Bronchial epithelial cell (primary cell): ENCODE results near the gene FRMD4A. TPM values are rescaled to one million over a fixed set of nuclear protein-coding genes. Genes with fewer than 3 reads are reported as not detected.

ENCODE experiments used
- DNase-seq: peaks from one replicate; pipeline ENCODE4 v3.0.0-alpha.2; 2010; ENCODE audit warnings: low read depth
- FAIRE-seq: peaks from 2 replicates; lab custom pipeline; 2011; peaks lifted over from hg19 to GRCh38; lab: Jason Lieb, UNC
- H3K27me3 ChIP-seq: 2 replicates; pipeline ENCODE4 v1.5.1; 2011; ENCODE audit warnings: low read length; ENCODE audit not compliant: control insufficient read depth, insufficient read depth
- H3K36me3 ChIP-seq: 2 replicates; pipeline ENCODE4 v1.5.1; 2011; ENCODE audit warnings: low read length; ENCODE audit not compliant: control insufficient read depth, insufficient read depth
- H3K4me3 ChIP-seq: 2 replicates; pipeline ENCODE4 v1.5.1; 2011; ENCODE audit warnings: mild to moderate bottlenecking, low read depth, low read length, control low read depth
- CTCF ChIP-seq: IDR thresholded peaks from 2 replicates; pipeline ENCODE4 v1.5.1; 2011; ENCODE audit warnings: mild to moderate bottlenecking, moderate library complexity, low read length, control low read depth, inconsistent platforms; ENCODE audit not compliant: insufficient read depth, severe bottlenecking
- total RNA-seq: library from RNA; depleted of rRNA; stranded (reverse); fragments of >200 nt; gene quantifications from 2 replicates; pipeline ENCODE4 v1.2.1, GENCODE V29; 2014

Gene FRMD4A
- total RNA-seq, 1 donor from 2014 or later = 3.2 TPM

GRCh38 chr10:14099885-14100284 lies 230.8 kb downstream of the FRMD4A start:
- Histone ChIP-seq H3K27me3 (no peaks in the 10 kb centered on the region), H3K36me3 (no peaks in the 10 kb centered on the region), H3K4me3 (no peak overlapping the region)
- no peak for DNase-seq
- no peak for FAIRE-seq
- TF ChIP-seq CTCF = no peak

- TF ChIP-seq CTCF = peak; percentile 33
- H3K36me3 ChIP-seq = no peaks in the 10 kb centered on the region
- H3K4me3 ChIP-seq = no peak overlapping the region
- FAIRE-seq = peak; percentile 40
- no peaks in the 10 kb centered on the region for H3K27me3 ChIP-seq
- DNase-seq = peak; percentile 32
These were observed 236.8 kb downstream of the FRMD4A start for GRCh38 chr10:14093730-14094484.

- no peaks in the 10 kb centered on the region for H3K27me3 ChIP-seq
- no peak overlapping the region for H3K4me3 ChIP-seq
- DNase-seq = no peak
- no peak for TF ChIP-seq CTCF
- FAIRE-seq = no peak
- H3K36me3 ChIP-seq = no peaks in the 10 kb centered on the region
These were observed 237.9 kb downstream of the FRMD4A start for GRCh38 chr10:14092799-14093198.

- FAIRE-seq (no peak), DNase-seq (no peak)
- Histone ChIP-seq H3K36me3 (no peaks in the 10 kb centered on the region), H3K4me3 (no peak overlapping the region), H3K27me3 (no peaks in the 10 kb centered on the region)
- no peak for TF ChIP-seq CTCF
These were observed 241.0 kb downstream of the FRMD4A start for GRCh38 chr10:14089556-14090292.

GRCh38 chr10:14087566-14087965 lies 243.2 kb downstream of the FRMD4A start:
- Histone ChIP-seq H3K36me3 (no peaks in the 10 kb centered on the region), H3K4me3 (no peak overlapping the region), H3K27me3 (no peaks in the 10 kb centered on the region)
- DNase-seq (no peak), FAIRE-seq (no peak)
- TF ChIP-seq CTCF = no peak
